Activated naive CD4-positive, alpha-beta T cell treated with anti-CD3 and anti-CD28 coated beads, Interleukin-2, amount 10 ng/mL, durations not matched to agents 7 days and 5 days (primary cell): ENCODE results near the gene BEST1.
A peak's percentile ranks its signal among the peaks of the same experiment; 100 is the strongest.
"Not testable (repeated sequence)": the region's sequence is repeated elsewhere in the genome, so short reads cannot be mapped to it uniquely, and the experiment has no call there.

Source experiments
- CTCF ChIA-PET: fragments of 350-600 bp; sonication (Branson Sonifier 250); formaldehyde crosslinking; loops from one replicate; lab custom pipeline; 2021; ENCODE audit warnings: antibody characterized with exemption; lab: Charles Lee
- DNase-seq: peaks from one replicate; pipeline ENCODE4 v3.0.0-alpha.2; 2020
- H3K27ac Mint-ChIP-seq: one replicate; pipeline ENCODE4 v1.8.0; 2021; ENCODE audit warnings: mild to moderate bottlenecking, moderate library complexity, mixed read lengths
- H3K27me3 Mint-ChIP-seq: one replicate; pipeline ENCODE4 v1.8.0; 2021; ENCODE audit warnings: mild to moderate bottlenecking, mixed read lengths
- H3K36me3 Mint-ChIP-seq: one replicate; pipeline ENCODE4 v1.8.0; 2021; ENCODE audit warnings: mixed read lengths
- H3K4me1 Mint-ChIP-seq: one replicate; pipeline ENCODE4 v1.8.0; 2021; ENCODE audit warnings: mixed read lengths
- H3K4me3 Mint-ChIP-seq: one replicate; pipeline ENCODE4 v1.8.0; 2021; ENCODE audit warnings: mild to moderate bottlenecking, moderate library complexity, mixed read lengths
- H3K9me3 Mint-ChIP-seq: one replicate; pipeline ENCODE4 v1.8.0; 2021; ENCODE audit warnings: mixed read lengths

Gene BEST1

DNA sequence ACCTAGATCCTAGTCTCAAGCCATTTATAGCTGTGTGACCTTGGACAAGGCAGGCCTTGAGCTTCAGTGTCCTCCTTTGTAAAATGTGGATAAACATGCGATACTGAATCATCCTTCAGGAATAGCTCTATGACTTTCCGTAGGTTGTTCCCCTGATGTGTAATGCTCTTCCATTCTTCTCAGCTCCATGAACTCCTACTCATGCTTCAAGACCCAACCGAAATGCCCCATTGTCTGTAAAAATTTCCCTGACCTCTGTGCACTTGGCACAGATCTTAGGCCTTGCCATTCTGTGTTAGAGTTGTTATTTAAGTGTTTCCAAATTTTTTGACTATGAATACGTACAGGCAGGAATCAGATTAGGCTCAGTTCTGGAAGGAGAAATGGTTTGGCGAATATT, 3.3 kb upstream of the BEST1 start:
- H3K36me3 Mint-ChIP-seq: no peaks in the 10 kb centered on the region
- no peak overlapping the region for H3K4me3 Mint-ChIP-seq
- H3K27ac Mint-ChIP-seq: no peak overlapping the region
- no peaks in the 10 kb centered on the region for H3K9me3 Mint-ChIP-seq
- no peaks in the 10 kb centered on the region for H3K4me1 Mint-ChIP-seq
- no peak for DNase-seq
- CTCF ChIA-PET: interaction anchor here (0.6 to 9.2 kb wide), 26 partner anchors 11 to 171 kb away, joined by 3 to 176 read pairs (median 4); partner anchors contain the start of genes FEN1 and TMEM258
- H3K27me3 Mint-ChIP-seq: peaks cover 26% of the 10 kb centered on the region

- H3K27me3 Mint-ChIP-seq: peaks cover 26% of the 10 kb centered on the region
- no peak overlapping the region for H3K27ac Mint-ChIP-seq
- CTCF ChIA-PET: interaction anchor here (0.6 to 9.2 kb wide), 34 partner anchors 10 to 200 kb away, joined by 3 to 176 read pairs (median 4); partner anchors contain the start of genes FEN1 and TMEM258
Observed at GRCh38 chr11:61947486-61948210, 2.5 kb upstream of the BEST1 start.

GRCh38 chr11:61948505-61948904, 1.6 kb upstream of the BEST1 start:
- DNase-seq: no peak
- no peaks in the 10 kb centered on the region for H3K4me1 Mint-ChIP-seq
- H3K4me3 Mint-ChIP-seq: no peak overlapping the region
- peaks cover 30% of the 10 kb centered on the region for H3K27me3 Mint-ChIP-seq
- CTCF ChIA-PET: interaction anchor here (0.6 to 9.2 kb wide), 23 partner anchors 9 to 201 kb away, joined by 3 to 176 read pairs (median 5); partner anchors contain the start of genes FEN1 and TMEM258
- H3K9me3 Mint-ChIP-seq: no peaks in the 10 kb centered on the region
- H3K27ac Mint-ChIP-seq: no peak overlapping the region
- no peaks in the 10 kb centered on the region for H3K36me3 Mint-ChIP-seq

More at GRCh38 chr11:61947486-61948210, 2.5 kb upstream of the BEST1 start:
- H3K4me3 Mint-ChIP-seq: no peak overlapping the region
- H3K4me1 Mint-ChIP-seq: no peaks in the 10 kb centered on the region
- H3K9me3 Mint-ChIP-seq: no peaks in the 10 kb centered on the region
- DNase-seq: peak; percentile 82
- no peaks in the 10 kb centered on the region for H3K36me3 Mint-ChIP-seq

- CTCF ChIA-PET: interaction anchor here (0.6 to 9.2 kb wide), 10 partner anchors 11 to 251 kb away, joined by 3 to 176 read pairs (median 18); no protein-coding TSS in a partner anchor
- H3K4me1 Mint-ChIP-seq: no peaks in the 10 kb centered on the region
- no peaks in the 10 kb centered on the region for H3K36me3 Mint-ChIP-seq
- peak; percentile 37 for DNase-seq
- no peak overlapping the region for H3K27ac Mint-ChIP-seq
- peaks cover 34% of the 10 kb centered on the region for H3K27me3 Mint-ChIP-seq
- no peak overlapping the region for H3K4me3 Mint-ChIP-seq
- no peaks in the 10 kb centered on the region for H3K9me3 Mint-ChIP-seq
Observed at GRCh38 chr11:61949169-61950034, 749 bp upstream of the BEST1 start.

DNA sequence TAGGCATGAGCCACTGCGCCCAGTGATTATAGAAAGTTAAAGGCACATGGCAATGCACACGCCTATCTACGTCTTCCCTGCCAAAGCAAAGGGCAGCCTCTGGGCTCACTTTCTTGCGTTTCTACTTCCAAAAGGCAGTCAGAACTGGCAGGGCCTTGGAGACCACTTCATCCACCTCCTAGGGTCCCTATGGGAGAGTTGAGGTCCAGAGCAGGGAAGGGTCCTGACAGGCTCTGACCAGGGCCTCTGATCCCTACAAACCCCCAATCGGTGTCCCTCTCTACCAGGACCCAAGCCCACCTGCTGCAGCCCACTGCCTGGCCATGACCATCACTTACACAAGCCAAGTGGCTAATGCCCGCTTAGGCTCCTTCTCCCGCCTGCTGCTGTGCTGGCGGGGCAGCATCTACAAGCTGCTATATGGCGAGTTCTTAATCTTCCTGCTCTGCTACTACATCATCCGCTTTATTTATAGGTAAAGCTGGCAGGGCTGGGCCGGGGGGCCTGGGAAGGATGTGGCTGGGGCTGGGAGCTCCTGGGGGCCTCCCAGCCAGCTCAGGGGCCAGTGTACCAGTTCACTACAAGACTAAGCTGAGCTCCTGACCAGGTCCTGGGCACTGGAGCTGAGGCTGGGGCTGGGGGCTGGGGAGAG, 1.5 kb downstream of the BEST1 start:
- H3K36me3 Mint-ChIP-seq: no peaks in the 10 kb centered on the region
- H3K27ac Mint-ChIP-seq: no peak overlapping the region
- no peaks in the 10 kb centered on the region for H3K9me3 Mint-ChIP-seq
- no peak for DNase-seq
- peaks cover 46% of the 10 kb centered on the region for H3K27me3 Mint-ChIP-seq
- peaks cover 14% of the 10 kb centered on the region for H3K4me1 Mint-ChIP-seq
- CTCF ChIA-PET: interaction anchor here (1.2 to 9.2 kb wide), 5 partner anchors 52 to 157 kb away, joined by 3 to 176 read pairs (median 34); no protein-coding TSS in a partner anchor
- no peak overlapping the region for H3K4me3 Mint-ChIP-seq

DNA sequence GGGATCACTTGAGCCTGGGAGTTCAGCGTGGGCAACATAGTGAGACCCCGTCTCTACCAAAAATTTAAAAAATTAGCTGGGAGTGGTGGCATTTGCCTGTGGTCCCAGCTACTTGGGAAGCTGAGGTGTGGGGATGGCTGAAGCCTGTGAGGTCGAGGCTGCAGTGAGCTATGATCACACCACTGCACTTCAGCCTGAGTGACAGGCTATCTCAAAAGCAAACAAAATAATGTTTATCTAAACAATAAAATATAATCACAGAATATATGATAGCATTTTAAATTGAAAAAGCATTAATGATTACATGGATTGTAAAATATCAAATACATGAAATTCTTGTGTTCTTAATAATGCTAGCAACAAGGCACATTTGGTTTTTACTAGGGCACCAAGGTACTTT, 2.7 kb downstream of the BEST1 start:
- H3K27ac Mint-ChIP-seq: no peak overlapping the region
- no peak overlapping the region for H3K4me3 Mint-ChIP-seq
- H3K4me1 Mint-ChIP-seq: peaks cover 14% of the 10 kb centered on the region
- DNase-seq: no peak
- CTCF ChIA-PET: interaction anchor here (1.2 to 9.2 kb wide), 2 partner anchors 53 to 155 kb away, joined by 4 to 176 read pairs; no protein-coding TSS in a partner anchor
- no peaks in the 10 kb centered on the region for H3K9me3 Mint-ChIP-seq
- H3K27me3 Mint-ChIP-seq: peaks cover 44% of the 10 kb centered on the region
- no peaks in the 10 kb centered on the region for H3K36me3 Mint-ChIP-seq

DNA sequence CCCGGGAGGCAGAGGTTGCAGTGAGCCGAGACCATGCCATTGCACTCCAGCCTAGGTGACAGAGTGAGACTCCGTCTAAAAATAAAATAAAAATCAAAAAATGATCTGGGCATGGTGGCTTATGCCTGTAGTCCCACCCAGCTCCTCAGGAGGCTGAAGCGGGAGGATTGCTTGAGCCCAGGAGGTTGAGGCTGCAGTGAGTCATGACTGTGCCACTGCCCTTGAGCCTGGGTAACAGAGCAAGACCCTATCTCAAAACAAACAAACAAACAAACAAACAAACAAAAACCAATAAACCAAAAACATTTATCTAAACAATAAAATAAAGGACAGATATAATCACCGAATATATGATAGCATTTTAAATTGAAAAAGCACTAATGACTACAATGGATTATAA, 3.5 kb downstream of the BEST1 start:
- not testable (repeated sequence) for DNase-seq, H3K36me3 Mint-ChIP-seq, H3K9me3 Mint-ChIP-seq, H3K4me3 Mint-ChIP-seq, H3K27ac Mint-ChIP-seq
- CTCF ChIA-PET: interaction anchor here (1.2 kb wide), 1 partner anchor 154 kb away, joined by 4 read pairs; no protein-coding TSS in a partner anchor
- Mint-ChIP-seq H3K4me1 (peaks cover 14% of the 10 kb centered on the region), H3K27me3 (peaks cover 43% of the 10 kb centered on the region)

DNA sequence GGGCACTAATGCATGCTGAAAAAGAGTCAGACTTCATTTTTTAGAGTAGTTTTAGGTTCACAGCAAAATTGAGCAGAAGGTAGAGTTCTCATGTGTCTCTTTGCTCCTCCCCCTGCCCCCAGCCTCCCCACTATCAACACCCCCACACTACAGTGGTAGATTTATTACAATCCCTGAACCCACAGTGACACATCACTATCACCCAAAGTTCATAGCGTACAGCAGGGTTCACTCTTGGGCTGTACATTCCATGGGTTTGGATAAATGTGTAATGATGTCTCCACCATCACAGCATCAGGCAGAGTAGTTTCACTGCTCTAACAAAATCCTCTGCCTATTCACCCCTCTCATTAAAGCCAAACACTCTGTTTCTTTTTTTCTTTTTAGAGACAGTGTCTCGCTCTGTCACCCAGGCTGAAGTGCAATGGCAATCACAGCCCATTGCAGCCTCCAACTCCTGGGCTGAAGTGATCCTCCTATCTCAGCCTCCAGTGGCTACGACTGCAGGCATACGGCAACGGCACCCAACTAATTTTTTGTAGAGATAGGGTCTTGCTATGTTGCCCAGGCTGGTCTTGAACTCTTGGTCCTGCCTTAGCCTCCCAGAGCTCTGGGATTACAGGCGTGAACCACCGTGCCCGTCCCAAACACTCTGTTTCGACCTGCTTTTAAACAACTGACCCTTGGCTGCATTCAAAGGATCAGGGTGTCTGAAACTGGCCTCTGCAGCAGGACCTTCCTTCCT, 4.1 kb downstream of the BEST1 start:
- no peak for DNase-seq
- H3K4me1 Mint-ChIP-seq: peaks cover 14% of the 10 kb centered on the region
- no peaks in the 10 kb centered on the region for H3K9me3 Mint-ChIP-seq
- peaks cover 46% of the 10 kb centered on the region for H3K27me3 Mint-ChIP-seq
- peak overlapping the region; percentile 52 for H3K27ac Mint-ChIP-seq
- CTCF ChIA-PET: interaction anchor here (1.2 to 1.9 kb wide), 2 partner anchors 153 kb away, joined by 4 to 6 read pairs; no protein-coding TSS in a partner anchor
- no peak overlapping the region for H3K4me3 Mint-ChIP-seq
- no peaks in the 10 kb centered on the region for H3K36me3 Mint-ChIP-seq

GRCh38 chr11:61954851-61955421, 4.8 kb downstream of the BEST1 start:
- no peak for DNase-seq
- Mint-ChIP-seq H3K36me3 (no peaks in the 10 kb centered on the region), H3K4me3 (no peak overlapping the region), H3K27ac (no peak overlapping the region), H3K9me3 (no peaks in the 10 kb centered on the region), H3K27me3 (peaks cover 45% of the 10 kb centered on the region), H3K4me1 (peaks cover 14% of the 10 kb centered on the region)
- CTCF ChIA-PET: interaction anchor here (1.9 kb wide), 1 partner anchor 152 kb away, joined by 6 read pairs; no protein-coding TSS in a partner anchor

DNA sequence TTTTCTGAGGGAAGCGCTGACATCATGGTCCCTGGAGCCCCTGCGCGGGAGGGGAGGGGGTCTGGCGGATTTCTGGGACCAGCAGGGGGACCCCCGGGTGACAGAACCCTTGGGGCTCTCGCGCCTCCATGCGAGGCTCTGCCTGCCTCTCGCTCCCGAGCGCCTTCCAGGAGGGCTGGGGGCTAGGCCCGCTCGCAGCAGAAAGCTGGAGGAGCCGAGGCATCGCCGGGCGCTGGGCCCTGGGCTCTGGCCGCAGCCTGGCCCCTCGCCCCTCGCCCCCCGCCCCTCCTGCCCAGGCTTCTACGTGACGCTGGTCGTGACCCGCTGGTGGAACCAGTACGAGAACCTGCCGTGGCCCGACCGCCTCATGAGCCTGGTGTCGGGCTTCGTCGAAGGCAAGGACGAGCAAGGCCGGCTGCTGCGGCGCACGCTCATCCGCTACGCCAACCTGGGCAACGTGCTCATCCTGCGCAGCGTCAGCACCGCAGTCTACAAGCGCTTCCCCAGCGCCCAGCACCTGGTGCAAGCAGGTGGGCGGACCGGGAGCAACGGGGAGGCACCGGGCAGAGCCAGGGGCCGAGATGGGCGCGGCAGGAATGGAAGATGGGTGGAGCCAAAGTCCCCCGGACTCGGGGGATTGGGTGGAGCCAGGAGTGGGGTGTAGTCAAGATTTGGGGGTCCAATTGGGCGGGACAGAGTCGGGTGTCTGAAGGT, 5.4 kb downstream of the BEST1 start:
- CTCF ChIA-PET: interaction anchor here (1.9 kb wide), 1 partner anchor 152 kb away, joined by 6 read pairs; no protein-coding TSS in a partner anchor
- no peaks in the 10 kb centered on the region for H3K9me3 Mint-ChIP-seq
- H3K27me3 Mint-ChIP-seq: peaks cover 45% of the 10 kb centered on the region
- H3K4me3 Mint-ChIP-seq: no peak overlapping the region
- H3K36me3 Mint-ChIP-seq: no peaks in the 10 kb centered on the region
- peak; percentile 49 for DNase-seq
- no peak overlapping the region for H3K27ac Mint-ChIP-seq
- H3K4me1 Mint-ChIP-seq: peaks cover 14% of the 10 kb centered on the region

GRCh38 chr11:61956191-61957020, 6.3 kb downstream of the BEST1 start:
- Mint-ChIP-seq H3K36me3 (no peaks in the 10 kb centered on the region), H3K4me1 (peaks cover 14% of the 10 kb centered on the region), H3K27ac (no peak overlapping the region), H3K4me3 (no peak overlapping the region), H3K27me3 (peaks cover 45% of the 10 kb centered on the region), H3K9me3 (no peaks in the 10 kb centered on the region)
- CTCF ChIA-PET: interaction anchor here (1.9 kb wide), 1 partner anchor 151 kb away, joined by 6 read pairs; no protein-coding TSS in a partner anchor
- DNase-seq: no peak
